HG03571 (cell line): Measurements from ENCODE around the gene SLC9A3.
"Not testable (repeated sequence)": the region's sequence is repeated elsewhere in the genome, so short reads cannot be mapped to it uniquely, and the experiment has no call there.

ENCODE experiments used
- ATAC-seq: cut with Tn5 transposase; IDR thresholded peaks from one replicate; pipeline ENCODE4 v1.9.1; 2021; ENCODE audit not compliant: unreplicated experiment

The SLC9A3 gene

DNA sequence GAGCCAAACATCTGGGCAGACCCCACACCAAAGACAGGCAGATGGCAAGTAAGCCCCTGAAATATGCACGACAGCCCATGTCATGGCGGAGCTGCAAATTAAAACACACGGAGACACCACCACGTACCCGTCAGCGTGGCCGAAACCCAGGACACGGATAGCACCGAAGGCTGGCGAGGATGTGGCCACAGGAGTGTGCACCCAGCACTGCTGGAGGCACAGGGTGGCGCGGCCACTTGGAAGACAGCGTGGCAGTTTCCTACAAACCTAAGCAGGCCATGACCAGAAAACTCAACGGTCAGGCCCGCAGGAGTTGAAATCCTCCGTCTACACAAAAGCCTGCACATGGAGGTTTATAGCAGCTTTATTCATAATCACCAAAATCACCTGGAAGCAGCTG, 12.8 kb downstream of the SLC9A3 start:
- ATAC-seq: no peak

DNA sequence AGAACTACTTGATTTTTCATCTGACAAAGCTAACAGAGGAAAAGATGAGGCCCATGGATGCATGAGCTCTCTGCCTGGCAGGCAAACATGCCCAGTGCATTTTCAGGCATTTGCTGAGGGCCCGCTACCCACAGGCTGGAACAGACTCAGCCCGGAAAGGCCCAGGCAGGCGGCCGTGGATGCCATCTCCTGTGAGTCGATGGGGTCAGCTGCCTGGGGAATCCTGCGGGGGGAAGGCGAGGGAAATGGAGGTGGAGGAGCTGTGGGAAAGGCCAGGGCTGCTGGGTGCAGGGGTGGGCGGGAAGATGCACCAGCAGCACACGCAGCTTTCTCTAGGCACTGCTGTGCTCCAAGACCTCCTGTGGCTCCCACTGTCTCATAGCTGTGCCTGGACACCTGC, 13.7 kb downstream of the SLC9A3 start:
- no peak for ATAC-seq

DNA sequence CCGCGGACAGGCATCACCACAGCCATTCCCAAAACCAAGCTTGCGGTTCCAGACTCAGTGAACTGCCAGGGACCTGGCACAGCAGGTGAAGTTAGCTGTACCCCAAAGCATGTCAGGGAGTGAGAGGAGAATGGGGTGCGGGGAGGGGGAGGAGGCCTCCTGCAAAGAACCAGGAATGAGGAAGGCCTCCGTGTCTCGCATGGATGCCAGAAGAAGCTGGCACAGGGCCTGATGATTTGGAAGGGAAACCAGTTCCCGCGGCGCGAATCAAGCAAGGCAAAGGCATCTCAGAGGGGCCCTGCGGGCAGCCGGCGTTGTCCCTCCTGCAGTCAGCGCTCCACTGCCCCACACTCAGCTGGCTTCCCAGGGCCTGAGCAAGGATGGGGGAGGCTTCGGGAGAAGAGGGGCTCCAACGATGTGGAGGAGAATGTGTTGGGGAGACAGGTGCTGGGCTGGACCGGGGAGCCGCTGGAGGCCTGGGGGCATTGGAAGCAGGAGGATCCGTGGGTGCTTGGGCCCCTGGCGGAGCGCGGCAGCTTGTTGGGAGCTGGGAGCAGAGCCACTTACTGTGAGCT, 14.6 kb downstream of the SLC9A3 start:
- ATAC-seq: no peak

DNA sequence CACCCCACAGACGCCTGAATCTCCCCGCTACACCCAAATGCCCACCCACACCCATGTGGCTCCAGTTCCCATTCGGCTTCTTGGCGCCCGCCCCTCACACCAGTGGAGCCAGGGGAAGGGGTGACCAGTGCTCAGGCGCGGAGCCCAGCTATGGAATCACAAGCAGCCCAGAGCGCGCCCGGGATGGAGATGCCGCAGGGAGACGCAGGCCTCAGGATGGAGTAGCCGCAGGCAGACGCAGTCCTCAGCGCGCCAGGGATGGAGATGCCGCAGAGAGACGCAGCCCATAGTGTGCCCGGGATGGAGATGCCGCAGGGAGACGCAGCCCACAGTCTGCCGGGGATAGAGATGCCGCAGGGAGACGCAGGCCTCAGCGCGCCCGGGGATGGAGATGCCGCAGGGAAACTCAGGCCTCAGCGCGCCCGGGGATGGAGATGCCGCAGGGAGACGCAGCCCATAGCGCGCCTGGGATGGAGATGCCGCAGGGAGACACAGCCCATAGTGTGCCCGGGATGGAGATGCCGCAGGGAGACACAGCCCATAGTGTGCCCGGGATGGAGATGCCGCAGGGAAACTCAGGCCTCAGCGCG, 16.2 kb downstream of the SLC9A3 start:
- not testable (repeated sequence) for ATAC-seq

DNA sequence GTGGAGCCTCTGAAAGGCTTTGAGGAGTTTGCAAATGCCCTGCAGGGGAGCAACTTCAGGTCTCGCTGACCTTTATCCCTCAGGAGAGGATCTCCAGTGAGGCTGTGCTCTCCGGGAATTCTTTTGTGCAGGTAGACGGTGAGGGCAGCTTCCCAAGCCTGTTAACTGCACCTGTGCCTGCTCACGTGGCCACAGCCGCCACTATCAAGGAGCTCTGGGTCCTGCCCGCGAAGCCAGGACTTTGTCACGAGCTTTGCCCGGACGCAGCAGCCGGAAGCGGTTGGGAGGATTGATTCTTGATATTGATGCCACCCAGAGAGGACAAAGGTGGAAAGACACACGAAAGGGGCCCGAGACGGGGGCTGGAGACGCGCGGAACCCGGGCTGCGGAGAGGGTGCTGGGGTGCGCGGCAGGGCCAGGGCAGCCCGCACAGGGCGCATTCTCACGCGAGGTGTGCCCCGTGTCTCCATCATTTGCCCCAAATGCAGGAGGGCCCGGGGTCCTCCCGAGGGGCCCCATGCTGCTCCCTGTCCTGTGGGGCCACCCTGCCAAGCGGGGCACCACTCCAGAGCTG, 18.2 kb downstream of the SLC9A3 start:
- no peak for ATAC-seq

DNA sequence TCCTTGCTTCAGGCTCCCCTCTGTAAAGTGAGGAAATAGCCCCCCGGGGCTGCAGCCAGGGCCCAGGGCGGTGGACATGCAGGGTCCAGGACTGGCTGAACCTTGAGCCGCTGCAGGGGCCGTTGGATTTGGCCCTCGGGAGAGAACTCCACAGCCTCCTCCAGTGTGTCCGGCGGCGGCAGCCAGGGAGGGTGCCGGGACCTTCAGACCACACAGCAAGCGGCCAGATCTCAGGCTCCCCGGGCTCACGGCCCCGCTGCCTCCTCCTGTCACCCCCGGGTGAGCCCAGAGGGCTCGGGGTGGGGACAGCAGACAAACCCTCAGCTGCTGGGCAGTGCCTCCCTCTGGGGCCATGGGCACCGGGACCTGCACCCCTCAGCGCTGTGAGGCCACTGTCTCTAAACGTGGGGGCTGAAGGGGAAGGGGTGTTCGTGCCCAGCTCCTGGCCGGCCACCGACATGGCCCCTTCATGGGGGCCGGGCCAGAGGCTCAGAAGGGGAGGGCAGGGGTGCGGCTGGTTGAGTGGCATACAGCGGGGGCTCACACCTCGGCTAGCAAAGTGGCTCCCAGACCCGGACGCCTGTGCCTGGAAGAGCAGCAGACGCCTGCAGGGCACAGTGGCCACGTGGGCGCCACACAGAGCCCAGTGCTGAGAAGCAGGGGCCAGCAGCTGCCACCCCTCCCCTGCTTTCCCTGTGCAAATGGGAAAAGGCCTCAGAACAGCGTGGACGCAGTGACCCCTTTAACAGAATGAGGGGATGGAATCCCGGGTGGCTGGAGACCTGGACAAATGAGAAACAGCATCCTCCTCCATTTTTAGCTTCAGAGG, 19.7 kb downstream of the SLC9A3 start:
- ATAC-seq: no peak

DNA sequence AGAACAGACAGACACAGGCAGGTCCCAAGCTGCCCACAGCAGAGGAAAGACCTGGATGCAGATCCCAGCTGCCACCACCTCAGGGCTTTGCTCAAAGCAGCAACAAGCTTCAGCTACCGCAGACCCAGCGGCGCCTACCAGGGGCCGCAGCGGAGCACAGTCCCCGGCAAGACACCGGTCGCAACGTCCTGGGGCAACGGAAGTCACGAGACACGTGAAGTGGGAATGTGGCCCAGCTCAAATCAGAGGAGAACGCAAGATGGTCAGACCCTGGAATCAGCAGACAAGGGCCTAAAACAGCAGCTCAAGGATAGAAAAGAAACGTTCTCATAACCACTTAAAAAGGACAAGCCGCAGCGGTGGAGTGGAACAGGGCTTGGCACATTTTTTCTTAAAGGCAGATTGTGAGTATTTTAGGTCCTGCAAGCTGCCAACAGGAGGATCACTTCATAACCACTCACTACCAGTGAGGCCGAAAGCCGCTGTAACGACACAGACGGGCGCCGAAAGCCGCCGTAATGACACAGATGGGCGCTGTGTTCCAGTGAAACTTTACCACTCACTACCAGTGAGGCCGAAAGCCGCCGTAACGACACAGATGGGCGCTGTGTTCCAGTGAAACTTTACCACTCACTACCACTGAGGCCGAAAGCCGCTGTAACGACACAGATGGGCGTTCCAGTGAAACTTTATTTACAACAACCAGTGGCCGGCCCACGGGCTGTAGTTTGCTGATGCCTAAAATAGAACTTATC, 21.7 kb downstream of the SLC9A3 start:
- no peak for ATAC-seq

DNA sequence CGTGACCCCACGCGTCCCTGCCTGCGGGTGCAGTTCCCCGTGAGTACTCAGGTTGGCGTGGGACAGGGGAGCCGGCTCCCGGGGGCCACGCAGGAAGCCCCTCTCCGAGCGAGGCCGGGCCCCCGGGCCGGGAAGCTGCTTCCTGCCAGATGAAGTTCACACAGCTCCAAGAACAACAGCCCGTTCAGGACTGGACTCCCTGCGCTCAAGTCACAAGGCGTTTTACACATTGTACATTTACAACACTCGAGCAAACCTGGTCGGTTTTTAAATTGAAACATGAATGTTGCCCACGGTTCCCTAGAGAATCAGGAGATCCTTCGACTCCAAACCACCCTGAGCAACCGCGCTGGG, 22.4 kb downstream of the SLC9A3 start:
- no peak for ATAC-seq

DNA sequence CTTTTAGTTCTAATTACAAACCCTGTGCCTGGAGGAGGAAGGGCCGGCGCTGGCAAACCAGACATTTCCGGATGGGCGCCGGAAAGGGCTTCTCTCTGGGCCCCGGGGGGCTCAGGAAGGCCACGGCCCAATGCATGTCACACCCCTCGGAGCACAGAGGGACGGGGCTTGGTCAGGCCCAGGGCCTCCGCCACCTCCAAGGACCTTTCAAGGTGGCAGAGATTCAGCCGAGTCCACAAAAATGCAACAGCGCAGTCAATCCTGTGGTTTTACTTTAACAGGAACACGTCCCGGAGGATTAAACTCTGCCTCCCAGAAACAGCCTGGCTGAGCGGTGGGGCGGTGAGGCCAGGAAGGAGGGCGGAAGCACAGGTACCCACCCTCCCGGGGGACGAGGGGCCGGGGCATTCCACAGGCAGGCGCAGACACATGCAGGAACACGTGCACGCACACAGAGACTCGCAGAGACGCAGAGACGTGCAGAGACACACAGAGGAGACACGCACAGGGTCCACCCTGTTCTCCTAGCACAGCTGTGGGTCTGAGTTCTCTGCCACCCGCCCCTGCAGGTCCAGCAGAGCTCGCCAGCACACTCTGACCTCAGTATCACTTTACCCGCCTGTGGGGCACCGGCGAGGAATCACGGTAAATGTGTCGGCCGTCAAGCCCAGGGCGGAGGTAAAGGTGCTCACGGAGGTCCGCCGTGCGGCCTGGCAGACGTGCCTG, 23.0 kb downstream of the SLC9A3 start:
- ATAC-seq: no peak

DNA sequence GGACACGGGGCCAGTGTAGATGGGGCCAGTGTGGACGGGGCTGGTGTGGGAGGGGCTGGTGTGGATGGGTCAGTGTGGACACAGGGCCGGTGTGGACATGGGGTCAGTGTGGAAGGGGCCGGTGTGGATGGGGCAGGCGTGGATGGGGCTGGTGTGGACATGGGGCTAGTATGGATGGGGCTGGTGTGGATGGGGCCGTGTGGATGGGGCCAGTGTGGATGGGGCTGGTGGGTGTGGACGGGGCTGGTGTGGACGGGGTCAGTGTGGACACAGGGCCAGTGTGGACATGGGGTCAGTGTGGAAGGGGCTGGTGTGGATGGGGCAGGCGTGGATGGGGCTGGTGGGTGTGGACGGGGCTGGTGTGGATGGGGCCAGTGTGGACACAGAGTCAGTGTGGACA, 23.8 kb downstream of the SLC9A3 start:
- no peak for ATAC-seq

DNA sequence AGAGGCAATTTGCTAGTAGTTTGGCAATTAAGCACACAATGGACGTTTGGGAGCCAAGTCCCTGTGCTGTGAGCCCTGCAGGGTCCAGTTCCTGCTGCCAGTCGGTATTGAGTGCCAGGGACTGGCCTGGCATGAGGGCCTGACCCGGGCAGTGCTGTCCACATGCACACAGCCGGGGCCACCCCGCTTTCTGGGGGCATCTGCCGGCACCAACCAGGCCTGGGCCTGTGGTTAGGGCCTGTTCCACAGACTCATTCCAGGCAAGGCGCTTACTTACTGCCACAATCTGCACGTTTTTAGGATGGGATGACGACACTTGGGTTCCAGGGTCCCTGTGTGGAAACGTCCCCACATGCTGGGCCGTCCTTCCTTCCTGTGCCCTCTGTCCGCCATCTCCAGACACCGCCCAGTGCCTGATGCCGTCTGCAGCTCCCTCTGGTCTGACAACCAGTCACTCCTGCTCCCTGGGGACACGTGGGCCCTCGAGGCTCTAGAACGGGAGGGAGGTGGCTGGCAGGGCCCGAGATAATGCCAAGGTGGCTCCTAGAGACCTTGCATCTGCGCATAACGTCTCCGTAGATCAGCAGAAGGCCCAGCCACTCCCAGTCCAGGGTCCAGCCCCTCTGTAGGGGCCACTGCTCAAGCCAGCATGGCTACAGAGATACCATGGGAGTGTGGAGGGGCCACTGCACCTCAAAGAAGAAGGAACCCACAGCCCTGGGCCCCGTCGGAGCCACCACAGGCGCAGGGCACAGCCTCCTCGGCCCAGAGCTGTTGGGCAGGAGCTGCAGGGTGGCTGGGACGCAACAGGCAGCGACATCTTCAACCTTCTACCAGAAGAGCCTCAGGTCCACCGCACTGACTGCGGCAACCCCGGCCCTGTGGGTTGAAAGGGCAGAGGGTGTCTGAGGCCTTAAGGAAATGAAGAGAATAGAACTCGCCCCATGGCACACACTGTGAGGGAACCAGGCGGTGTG, 24.7 kb downstream of the SLC9A3 start:
- ATAC-seq: no peak

DNA sequence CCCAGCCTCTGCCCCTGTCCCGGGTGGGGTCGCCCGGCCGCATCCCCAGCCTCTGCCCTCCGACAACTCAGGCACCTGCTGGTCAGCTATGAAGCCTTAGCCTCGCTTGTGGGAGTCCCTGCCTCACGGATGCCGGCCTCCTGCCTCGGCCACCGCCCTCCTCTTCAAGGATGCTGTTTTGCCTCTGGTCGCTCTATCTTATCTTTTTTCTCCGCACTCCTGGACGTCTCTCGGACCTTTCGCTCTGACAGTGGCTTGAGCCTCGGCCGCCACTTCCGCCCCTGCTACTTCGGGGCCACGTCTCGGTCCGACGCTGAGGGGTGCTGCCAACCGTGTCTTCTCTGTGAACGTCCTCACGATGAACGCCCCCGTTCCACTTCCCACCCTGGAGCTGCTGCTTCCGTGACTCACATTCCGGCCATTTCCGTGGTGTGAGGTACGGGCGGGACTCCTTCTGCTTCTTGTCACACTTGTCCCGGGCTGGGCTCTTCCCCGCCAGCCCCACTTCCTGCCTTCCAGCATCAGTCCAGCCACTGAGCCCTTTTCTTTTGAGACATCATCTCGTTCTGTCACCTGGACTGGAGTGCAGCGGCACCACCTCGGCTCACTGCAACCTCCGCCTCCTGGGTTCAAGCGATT, 26.3 kb downstream of the SLC9A3 start:
- no peak for ATAC-seq

DNA sequence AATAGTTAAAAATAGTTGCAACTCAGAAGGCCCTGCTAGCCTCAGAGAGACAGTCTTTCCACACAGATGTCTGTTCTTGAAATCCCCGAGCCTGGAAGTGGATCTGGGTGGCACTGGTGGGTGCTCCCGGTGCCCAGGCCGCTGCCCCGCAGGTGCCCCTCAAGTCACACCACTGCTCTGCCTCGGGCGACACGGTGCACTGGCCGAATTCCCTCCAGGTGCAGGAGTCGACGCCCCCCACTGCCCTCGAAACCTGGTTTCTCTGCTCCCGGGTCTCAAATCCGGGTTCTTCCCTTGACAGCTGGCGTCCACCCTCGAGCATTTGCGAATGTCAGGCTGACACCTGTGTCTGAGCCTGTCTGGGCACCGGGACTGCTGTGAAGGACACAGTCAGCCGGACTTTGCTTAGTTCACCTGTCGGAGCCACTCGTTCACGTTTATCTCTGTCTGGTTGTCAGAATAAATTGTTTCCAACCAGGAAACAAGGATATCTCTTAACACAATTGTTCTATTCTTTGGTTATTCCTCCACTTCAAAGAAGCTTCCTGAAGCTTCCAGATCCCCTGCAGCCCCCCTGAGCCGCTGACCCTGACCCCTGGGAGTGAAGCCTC, 27.1 kb downstream of the SLC9A3 start:
- ATAC-seq: no peak

DNA sequence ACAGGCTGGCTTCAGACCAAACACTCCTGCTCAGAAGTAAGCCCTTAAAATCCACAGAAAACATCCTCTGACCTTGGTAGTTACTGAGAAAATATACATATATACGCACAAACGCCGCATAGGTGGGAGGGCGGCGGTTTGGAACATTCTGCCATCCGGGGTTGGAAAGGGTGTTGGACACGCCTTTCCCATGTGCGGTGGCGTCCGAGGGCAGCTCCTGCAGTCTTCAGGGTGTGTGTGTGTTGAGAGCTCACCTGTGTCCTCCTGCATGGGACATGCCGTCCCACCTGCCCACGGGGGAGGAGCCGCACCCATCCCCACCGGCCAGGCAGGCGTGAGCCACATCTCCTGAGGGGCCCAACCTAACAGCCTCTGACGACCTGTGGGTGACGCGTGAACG, 28.2 kb downstream of the SLC9A3 start:
- no peak for ATAC-seq

DNA sequence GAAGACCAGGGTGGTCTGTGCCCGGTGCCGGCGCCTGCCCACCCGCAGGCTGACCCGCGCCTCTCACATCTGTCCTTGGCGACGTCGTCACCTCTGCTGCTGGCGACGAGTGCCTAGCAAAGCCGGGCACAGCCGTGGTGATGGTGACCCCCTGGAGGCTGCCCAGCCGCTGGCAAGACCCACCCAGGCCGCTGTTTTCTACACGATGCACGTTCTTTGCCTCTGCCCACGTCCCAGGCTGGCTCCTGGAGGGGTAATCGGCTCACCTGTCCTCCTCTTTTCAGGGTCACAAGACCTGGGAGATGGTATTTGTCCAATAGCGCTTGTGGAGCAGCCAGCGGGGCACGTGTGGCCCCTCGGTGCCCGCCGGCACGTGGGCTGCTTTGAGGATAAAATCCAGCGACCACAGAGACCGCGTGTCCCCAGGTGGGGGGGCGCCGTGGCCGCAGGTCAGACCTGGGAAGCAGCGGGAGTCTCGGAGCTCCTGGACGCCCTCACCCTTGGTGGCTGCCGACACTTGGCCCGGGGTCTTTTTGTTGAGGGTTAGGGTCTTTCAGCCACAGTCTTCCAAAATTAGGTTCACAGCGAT, 29.5 kb downstream of the SLC9A3 start:
- no peak for ATAC-seq

DNA sequence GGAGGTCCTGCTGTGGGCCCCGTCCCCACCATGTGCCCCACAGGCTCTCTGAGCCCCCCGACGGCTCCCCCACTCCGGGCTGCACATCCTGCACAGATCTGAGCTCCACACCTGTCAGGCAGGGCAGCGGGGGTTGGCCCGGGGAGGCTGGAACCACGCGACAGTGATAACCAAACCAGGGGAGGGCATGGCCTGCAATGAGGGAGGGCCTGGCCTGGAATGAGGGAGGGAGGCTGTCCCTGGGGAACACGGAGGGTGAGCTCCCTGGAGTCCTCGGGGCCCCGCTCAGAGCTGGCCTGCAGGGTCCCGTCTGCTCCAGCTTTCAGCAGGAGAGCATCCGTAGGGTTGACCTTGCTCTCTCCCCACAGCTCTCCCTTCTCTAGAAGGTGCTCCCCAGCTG, 30.5 kb downstream of the SLC9A3 start:
- ATAC-seq: no peak

DNA sequence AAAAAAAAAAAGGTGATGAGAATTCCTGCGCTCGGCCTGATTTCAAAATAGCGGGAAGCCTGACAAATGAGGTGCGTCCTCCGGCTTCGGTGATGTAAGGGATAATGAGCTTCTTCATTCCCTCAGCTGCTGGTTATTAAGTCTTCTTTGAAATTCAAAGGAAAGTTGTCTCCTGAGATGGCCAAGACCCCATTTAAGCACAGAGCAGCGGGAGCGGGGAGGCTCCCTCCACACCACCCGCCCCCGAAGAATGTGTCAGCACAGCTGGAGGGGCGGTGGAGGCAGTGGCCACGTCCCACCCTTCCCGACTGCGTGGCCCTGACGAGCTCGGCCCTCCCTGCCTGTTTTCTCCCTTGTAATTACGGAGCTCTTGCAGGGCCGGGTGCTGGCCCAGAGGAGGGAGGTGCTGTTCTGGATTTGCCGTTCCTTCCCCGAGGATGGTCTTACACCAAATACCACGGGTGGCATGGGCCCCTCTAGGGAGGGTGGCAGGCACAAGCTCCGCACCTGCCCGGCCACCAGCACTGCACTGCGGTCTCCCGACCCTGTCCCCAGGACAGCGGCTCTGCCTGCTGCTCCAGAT, 31.0 kb downstream of the SLC9A3 start:
- no peak for ATAC-seq

DNA sequence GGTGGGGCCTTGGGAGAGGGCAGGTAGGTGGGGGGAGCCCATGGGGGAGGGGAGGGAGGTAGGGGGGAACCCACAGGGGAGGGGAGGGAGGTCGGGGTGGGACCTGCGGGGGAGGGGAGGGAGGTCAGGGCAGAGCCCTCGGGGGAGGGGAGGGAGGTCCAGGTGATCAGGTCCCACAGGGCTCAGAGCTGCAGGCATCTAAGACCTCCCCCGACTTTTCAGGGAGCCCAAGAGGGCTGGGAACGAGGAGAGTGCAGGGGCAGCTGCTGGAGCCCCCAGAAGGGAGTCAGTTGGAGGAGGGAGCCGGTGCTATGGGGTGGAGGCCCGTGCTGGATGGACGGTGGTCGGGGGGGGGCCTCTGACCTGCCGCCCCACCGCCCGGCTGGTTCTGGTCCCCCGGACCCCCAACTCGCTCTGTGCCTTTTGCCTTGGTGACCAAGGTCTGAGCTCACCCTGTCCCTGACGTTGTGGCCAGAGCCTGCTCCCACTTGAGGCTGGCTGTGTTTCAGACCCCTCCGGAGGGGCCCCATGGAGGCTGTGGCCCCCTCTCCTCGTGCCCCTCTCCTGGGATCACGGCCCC, 31.8 kb downstream of the SLC9A3 start:
- ATAC-seq: no peak
